ENCODE data around the gene IL12B. TPM values are rescaled to one million over a fixed set of nuclear protein-coding genes. Genes with fewer than 3 reads are reported as not detected.

IL12B gene
- total and polyA plus RNA-seq, 2 experiments from 2014 or later, result not detected

- no peaks in the 10 kb centered on the region for H3F3A ChIP-seq (ENCODE audit: insufficient read depth)
These were observed 13.5 kb downstream of the IL12B start for GRCh38 chr5:159316519-159317383.

GRCh38 chr5:159313197-159313596 is 17.1 kb downstream of the IL12B start:
- no peaks in the 10 kb centered on the region for H3K9me3 ChIP-seq (ENCODE audit: low read depth)
- DNase-seq, result no peak
- WGBS, 2 experiments (ENCODE audit: low coverage in 1 of 2, low lambda C conversion rate in 2 of 2, missing lambda C conversion rate in 2 of 2), result 84 to 85% methylated on average over 2 of the region's 2 CpGs
- no peaks in the 10 kb centered on the region for H4K20me1 ChIP-seq (ENCODE audit: insufficient read depth)
- TF ChIP-seq EZH2 (IDR thresholded peaks at IDR 0.05; ENCODE audit: insufficient read depth, poor library complexity, severe bottlenecking) (no peak), EZH2phosphoT487 (IDR thresholded peaks at IDR 0.05; ENCODE audit: insufficient read depth, low read depth) (no peak)
- H3K9ac ChIP-seq, result no peak overlapping the region
- no peak overlapping the region for H2AFZ ChIP-seq
- H3K4me1 ChIP-seq (ENCODE audit: insufficient read depth), result no peaks in the 10 kb centered on the region
- H3K79me2 ChIP-seq (ENCODE audit: insufficient read depth), result no peaks in the 10 kb centered on the region
- no peak overlapping the region for H3K4me3 ChIP-seq
- H3K27me3 ChIP-seq (replicated peaks; ENCODE audit: insufficient read depth), result peaks cover 37% of the 10 kb centered on the region
- in situ Hi-C loops (cut with MboI), result no loop called here
- H3K36me3 ChIP-seq (ENCODE audit: low read depth), result no peaks in the 10 kb centered on the region
- no peak overlapping the region for H3K4me2 ChIP-seq (ENCODE audit: unreplicated experiment)
- H3K9me2 ChIP-seq (ENCODE audit: insufficient read depth), result no peaks in the 10 kb centered on the region
- H3F3A ChIP-seq (ENCODE audit: insufficient read depth), result no peaks in the 10 kb centered on the region
- H3K27ac ChIP-seq, result no peak overlapping the region

More at GRCh38 chr5:159316519-159317383, 13.5 kb downstream of the IL12B start:
- H3K27me3 ChIP-seq (replicated peaks; ENCODE audit: insufficient read depth), result peaks cover 7% of the 10 kb centered on the region; the same call in 1 of the 2 replicates
- H3K4me1 ChIP-seq (ENCODE audit: insufficient read depth), result no peaks in the 10 kb centered on the region
- 86 to 91% methylated on average over 9 of the region's 9 CpGs for WGBS, 2 experiments (ENCODE audit: low coverage in 1 of 2, low lambda C conversion rate in 2 of 2, missing lambda C conversion rate in 2 of 2)
- H4K20me1 ChIP-seq (ENCODE audit: insufficient read depth), result no peaks in the 10 kb centered on the region
- H2AFZ ChIP-seq, result no peak overlapping the region
- H3K9me3 ChIP-seq (ENCODE audit: low read depth), result no peaks in the 10 kb centered on the region
- no peaks in the 10 kb centered on the region for H3K9me2 ChIP-seq (ENCODE audit: insufficient read depth)
- DNase-seq, result peak; percentile 62
- H3K4me3 ChIP-seq, result no peak overlapping the region
- H3K4me2 ChIP-seq (ENCODE audit: unreplicated experiment), result no peak overlapping the region
- in situ Hi-C loops (cut with MboI), result no loop called here
- no peak for TF ChIP-seq EZH2phosphoT487 (IDR thresholded peaks at IDR 0.05; ENCODE audit: insufficient read depth, low read depth)
- no peak for TF ChIP-seq EZH2 (IDR thresholded peaks at IDR 0.05; ENCODE audit: insufficient read depth, poor library complexity, severe bottlenecking)
- H3K79me2 ChIP-seq (ENCODE audit: insufficient read depth), result no peaks in the 10 kb centered on the region
- H3K36me3 ChIP-seq (ENCODE audit: low read depth), result no peaks in the 10 kb centered on the region
- no peak overlapping the region for H3K9ac ChIP-seq
- no peak overlapping the region for H3K27ac ChIP-seq

- Histone ChIP-seq H3K4me1 (ENCODE audit: insufficient read depth) (no peaks in the 10 kb centered on the region), H3K9me3 (ENCODE audit: low read depth) (no peaks in the 10 kb centered on the region), H4K20me1 (ENCODE audit: insufficient read depth) (no peaks in the 10 kb centered on the region), H3K9ac (no peak overlapping the region), H3K4me3 (no peak overlapping the region), H3K4me2 (ENCODE audit: unreplicated experiment) (no peak overlapping the region), H3K27ac (no peak overlapping the region), H3F3A (ENCODE audit: insufficient read depth) (no peaks in the 10 kb centered on the region), H2AFZ (no peak overlapping the region), H3K79me2 (ENCODE audit: insufficient read depth) (no peaks in the 10 kb centered on the region), H3K27me3 (replicated peaks; ENCODE audit: insufficient read depth) (peaks cover 49% of the 10 kb centered on the region), H3K36me3 (ENCODE audit: low read depth) (no peaks in the 10 kb centered on the region), H3K9me2 (ENCODE audit: insufficient read depth) (no peaks in the 10 kb centered on the region)
- in situ Hi-C loops (cut with MboI), result no loop called here
- DNase-seq, result no peak
- 68 to 75% methylated on average over 7 of the region's 7 CpGs for WGBS, 2 experiments (ENCODE audit: low coverage in 1 of 2, low lambda C conversion rate in 2 of 2, missing lambda C conversion rate in 2 of 2)
- TF ChIP-seq EZH2 (IDR thresholded peaks at IDR 0.05; ENCODE audit: insufficient read depth, poor library complexity, severe bottlenecking) (no peak), EZH2phosphoT487 (IDR thresholded peaks at IDR 0.05; ENCODE audit: insufficient read depth, low read depth) (no peak)
These were observed 19.2 kb downstream of the IL12B start for GRCh38 chr5:159311063-159311462.

- no peaks in the 10 kb centered on the region for H3F3A ChIP-seq (ENCODE audit: insufficient read depth)
- H3K36me3 ChIP-seq (ENCODE audit: low read depth), result no peaks in the 10 kb centered on the region
- H3K4me3 ChIP-seq, result no peak overlapping the region
- in situ Hi-C loops (cut with MboI), result no loop called here
- H3K27me3 ChIP-seq (replicated peaks; ENCODE audit: insufficient read depth), result peaks cover 51% of the 10 kb centered on the region
- no peak overlapping the region for H2AFZ ChIP-seq
- no peaks in the 10 kb centered on the region for H3K9me2 ChIP-seq (ENCODE audit: insufficient read depth)
- no peaks in the 10 kb centered on the region for H4K20me1 ChIP-seq (ENCODE audit: insufficient read depth)
- H3K9me3 ChIP-seq (ENCODE audit: low read depth), result no peaks in the 10 kb centered on the region
- no peak for DNase-seq
- no peaks in the 10 kb centered on the region for H3K79me2 ChIP-seq (ENCODE audit: insufficient read depth)
- TF ChIP-seq EZH2phosphoT487 (IDR thresholded peaks at IDR 0.05; ENCODE audit: insufficient read depth, low read depth) (no peak), EZH2 (IDR thresholded peaks at IDR 0.05; ENCODE audit: insufficient read depth, poor library complexity, severe bottlenecking) (no peak)
- no peaks in the 10 kb centered on the region for H3K4me1 ChIP-seq (ENCODE audit: insufficient read depth)
- H3K9ac ChIP-seq, result no peak overlapping the region
- H3K27ac ChIP-seq, result no peak overlapping the region
- WGBS, 2 experiments (ENCODE audit: low coverage in 1 of 2, low lambda C conversion rate in 2 of 2, missing lambda C conversion rate in 2 of 2), result 45 to 46% methylated on average over 26 of the region's 26 CpGs
- no peak overlapping the region for H3K4me2 ChIP-seq (ENCODE audit: unreplicated experiment)
These were observed 19.8 kb downstream of the IL12B start for GRCh38 chr5:159310511-159310910.
